HG02588 (cell line): ENCODE results near the gene RAB6B.

Experiments
- ATAC-seq: cut with Tn5 transposase; IDR thresholded peaks from one replicate; pipeline ENCODE4 v1.9.1; 2021; ENCODE audit warnings: mild to moderate bottlenecking, moderate library complexity; ENCODE audit not compliant: unreplicated experiment

RAB6B gene

GRCh38 chr3:133838296-133838789 lies 57.3 kb downstream of the RAB6B start:
- no peak for ATAC-seq

GRCh38 chr3:133837487-133838295 lies 58.0 kb downstream of the RAB6B start:
- ATAC-seq, result no peak

GRCh38 chr3:133836497-133837158 lies 59.1 kb downstream of the RAB6B start:
- no peak for ATAC-seq

GRCh38 chr3:133835961-133836360 lies 59.7 kb downstream of the RAB6B start:
- ATAC-seq, result no peak

- no peak for ATAC-seq
Observed at GRCh38 chr3:133835418-133835743, 60.3 kb downstream of the RAB6B start.

GRCh38 chr3:133834621-133835417 lies 60.9 kb downstream of the RAB6B start:
- ATAC-seq, result no peak

- ATAC-seq, result no peak
Observed at GRCh38 chr3:133833880-133834620, 61.6 kb downstream of the RAB6B start.

GRCh38 chr3:133833267-133833666 lies 62.4 kb downstream of the RAB6B start:
- ATAC-seq, result no peak

- no peak for ATAC-seq
Observed at GRCh38 chr3:133832802-133833144, 62.9 kb downstream of the RAB6B start.

GRCh38 chr3:133831966-133832801 lies 63.5 kb downstream of the RAB6B start:
- no peak for ATAC-seq

GRCh38 chr3:133830071-133830470 lies 65.6 kb downstream of the RAB6B start:
- ATAC-seq, result no peak

GRCh38 chr3:133829310-133829707 lies 66.4 kb downstream of the RAB6B start:
- no peak for ATAC-seq

- no peak for ATAC-seq
Observed at GRCh38 chr3:133828576-133829309, 66.9 kb downstream of the RAB6B start.

- no peak for ATAC-seq
Observed at GRCh38 chr3:133827684-133828083, 68.0 kb downstream of the RAB6B start.

GRCh38 chr3:133827136-133827535 lies 68.5 kb downstream of the RAB6B start:
- ATAC-seq, result no peak

- no peak for ATAC-seq
Observed at GRCh38 chr3:133825969-133826727, 69.5 kb downstream of the RAB6B start.

- ATAC-seq, result no peak
Observed at GRCh38 chr3:133824961-133825485, 70.7 kb downstream of the RAB6B start.
